Sigmoid colon (tissue), 4 donors: ENCODE measurements around the gene PPP2R2C.

Source experiments
- EP300 ChIP-seq, 4 donors: sonication (generic); formaldehyde crosslinking; IDR thresholded peaks; one replicate each; pipeline ENCODE4 v1.6.1; 2017; ENCODE audit warnings: antibody characterized with exemption in 4 of 4
- POLR2A ChIP-seq, 2 donors: fragments of 450-650 bp; IDR thresholded peaks; one replicate each; pipeline ENCODE4 v1.6.1; 2016; ENCODE audit warnings: antibody characterized with exemption in 2 of 2, mild to moderate bottlenecking in 2 of 2, moderate library complexity in 2 of 2
- TF ChIP-seq, protein P1 (sequence below), 4 experiments: fragments of 450-650 bp in 3 of 4; fragments of 200-600 bp in 1 of 4; IDR thresholded peaks; one replicate each; pipeline ENCODE4 v1.5.1; 2016 to 2019; ENCODE audit warnings: antibody characterized with exemption in 4 of 4, mild to moderate bottlenecking in 3 of 4, moderate library complexity in 2 of 4

DNA sequence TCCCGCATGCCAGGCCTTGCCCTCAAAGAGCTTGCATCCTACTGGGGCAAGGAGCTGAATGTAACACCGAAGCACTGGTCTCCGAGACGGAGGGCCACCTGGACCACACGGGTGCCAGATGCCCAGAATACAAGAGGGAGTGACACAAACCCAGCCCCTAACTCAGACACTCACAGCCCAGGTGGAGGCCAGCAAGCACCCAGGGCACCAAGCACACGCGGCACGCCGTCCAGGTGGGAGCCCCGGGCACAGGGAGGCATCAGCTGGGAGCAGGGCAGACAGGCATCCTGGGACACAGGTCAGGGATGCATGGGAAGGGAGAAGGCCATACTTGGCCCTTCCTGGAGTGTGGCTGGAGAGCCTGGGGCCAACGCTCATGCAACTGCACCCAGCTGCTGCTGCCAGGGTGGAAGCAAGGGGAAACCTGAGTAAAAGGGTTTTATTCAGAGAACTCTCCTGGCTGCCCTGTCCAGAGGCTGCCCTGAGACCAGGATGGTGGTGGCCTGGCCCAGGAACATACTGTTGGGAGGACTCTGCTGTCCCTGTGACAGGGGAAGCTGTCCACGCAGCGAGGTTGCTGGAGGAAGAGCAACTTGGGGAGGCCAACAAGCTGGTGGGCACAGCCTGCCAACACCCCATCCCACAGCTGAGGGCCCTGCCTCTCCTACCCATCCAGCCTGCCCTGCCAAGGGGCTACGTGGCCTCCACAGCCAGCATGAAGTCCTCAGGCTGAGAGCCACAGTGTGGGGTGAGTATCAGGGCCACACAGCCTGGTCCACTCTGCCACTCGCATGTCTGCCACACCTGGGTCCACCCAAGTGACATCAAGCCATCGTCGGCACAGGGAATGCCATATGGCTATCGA lies 22.2 kb upstream of the PPP2R2C start:
- TF ChIP-seq POLR2A (IDR thresholded peaks at IDR 0.05) (no peak), EP300 (IDR thresholded peaks at IDR 0.05) (no peak)
- TF ChIP-seq, protein P1, sequence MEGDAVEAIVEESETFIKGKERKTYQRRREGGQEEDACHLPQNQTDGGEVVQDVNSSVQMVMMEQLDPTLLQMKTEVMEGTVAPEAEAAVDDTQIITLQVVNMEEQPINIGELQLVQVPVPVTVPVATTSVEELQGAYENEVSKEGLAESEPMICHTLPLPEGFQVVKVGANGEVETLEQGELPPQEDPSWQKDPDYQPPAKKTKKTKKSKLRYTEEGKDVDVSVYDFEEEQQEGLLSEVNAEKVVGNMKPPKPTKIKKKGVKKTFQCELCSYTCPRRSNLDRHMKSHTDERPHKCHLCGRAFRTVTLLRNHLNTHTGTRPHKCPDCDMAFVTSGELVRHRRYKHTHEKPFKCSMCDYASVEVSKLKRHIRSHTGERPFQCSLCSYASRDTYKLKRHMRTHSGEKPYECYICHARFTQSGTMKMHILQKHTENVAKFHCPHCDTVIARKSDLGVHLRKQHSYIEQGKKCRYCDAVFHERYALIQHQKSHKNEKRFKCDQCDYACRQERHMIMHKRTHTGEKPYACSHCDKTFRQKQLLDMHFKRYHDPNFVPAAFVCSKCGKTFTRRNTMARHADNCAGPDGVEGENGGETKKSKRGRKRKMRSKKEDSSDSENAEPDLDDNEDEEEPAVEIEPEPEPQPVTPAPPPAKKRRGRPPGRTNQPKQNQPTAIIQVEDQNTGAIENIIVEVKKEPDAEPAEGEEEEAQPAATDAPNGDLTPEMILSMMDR (IDR thresholded peaks at IDR 0.05), result no peak
